H54 (cell line): ENCODE results near the gene PTPN14.

ENCODE experiments used
- DNase-seq: peaks from one replicate; pipeline ENCODE4 v3.0.0; 2011; ENCODE audit warnings: low spot score, mixed read lengths; ENCODE audit not compliant: insufficient read length
- FAIRE-seq: peaks from 3 replicates; lab custom pipeline; 2011; peaks lifted over from hg19 to GRCh38; lab: Jason Lieb, UNC
- POLR2A ChIP-seq: IDR thresholded peaks from 2 replicates; pipeline ENCODE4 v1.6.1; 2011; ENCODE audit warnings: low read depth, mild to moderate bottlenecking, low read length

Gene PTPN14

GRCh38 chr1:214310010-214310409 is 241.4 kb downstream of the PTPN14 start:
- no peak for FAIRE-seq
- no peak for TF ChIP-seq POLR2A
- no peak for DNase-seq

- FAIRE-seq, result no peak
- DNase-seq, result no peak
- TF ChIP-seq POLR2A, result no peak
These were observed 245.1 kb downstream of the PTPN14 start for GRCh38 chr1:214306269-214306668.

- DNase-seq, result no peak
- TF ChIP-seq POLR2A, result no peak
- no peak for FAIRE-seq
These were observed 246.1 kb downstream of the PTPN14 start for GRCh38 chr1:214305164-214305751.

GRCh38 chr1:214303141-214303930 is 248.1 kb downstream of the PTPN14 start:
- no peak for FAIRE-seq
- no peak for DNase-seq
- TF ChIP-seq POLR2A, result no peak

- no peak for TF ChIP-seq POLR2A
- FAIRE-seq (no peak), DNase-seq (no peak)
These were observed 249.9 kb downstream of the PTPN14 start for GRCh38 chr1:214301526-214301925.

GRCh38 chr1:214300149-214300780 is 251.1 kb downstream of the PTPN14 start:
- FAIRE-seq (no peak), DNase-seq (no peak)
- TF ChIP-seq POLR2A, result no peak
